Endothelial cell of umbilical vein (primary cell): ENCODE measurements around the gene AKAP13. TPM values are rescaled to one million over a fixed set of nuclear protein-coding genes. Genes with fewer than 3 reads are reported as not detected.

ENCODE experiments used
- BruUV-seq: library from RNA; stranded (reverse); fragments of 400-500 nt; replicated peaks from 2 replicates; lab custom pipeline; 2021; lab: Mats Ljungman, UMichigan
- CTCF ChIA-PET: fragments of 300-600, 350-600 bp; sonication (Branson Sonifier 250); formaldehyde crosslinking; loops from one replicate; lab custom pipeline; 2021; ENCODE audit warnings: antibody characterized with exemption, inconsistent platforms; lab: Charles Lee
- POLR2A ChIA-PET: fragments of 300-600, 350-600 bp; sonication (Branson Sonifier 250); formaldehyde crosslinking; loops from one replicate; lab custom pipeline; 2021; ENCODE audit warnings: antibody characterized with exemption, inconsistent platforms; lab: Charles Lee
- DNase-seq: peaks from one replicate; pipeline ENCODE4 v3.0.0-alpha.2; 2011; ENCODE audit warnings: low read depth, low spot score
- FAIRE-seq: peaks from 2 replicates; lab custom pipeline; 2011; peaks lifted over from hg19 to GRCh38; lab: Jason Lieb, UNC
- H2AFZ ChIP-seq: 2 replicates; pipeline ENCODE4 v1.6.0; 2012; ENCODE audit warnings: low read depth, low read length, control low read depth, inconsistent platforms
- H3K27ac ChIP-seq: 2 replicates; pipeline ENCODE4 v1.5.1; 2011; ENCODE audit warnings: low read depth, mild to moderate bottlenecking, control low read depth, low read length, moderate library complexity; ENCODE audit not compliant: insufficient read depth
- H3K27me3 ChIP-seq, 2 experiments: 2 replicates each; pipeline versions ENCODE4 v1.6.0 to v1.6.1; 2011; ENCODE audit warnings: low read length in 2 of 2, mixed read lengths in 1 of 2; ENCODE audit not compliant: control insufficient read depth in 2 of 2, insufficient read depth in 2 of 2
- H3K36me3 ChIP-seq, 2 experiments: 2 replicates in 1 of 2; 3 replicates in 1 of 2; pipeline ENCODE4 v1.5.1; 2011; ENCODE audit warnings: low read length in 2 of 2, mild to moderate bottlenecking in 1 of 2, moderate library complexity in 1 of 2; ENCODE audit not compliant: control insufficient read depth in 2 of 2, insufficient read depth in 2 of 2; ENCODE audit errors: extremely low read depth in 1 of 2
- H3K4me1 ChIP-seq: 3 replicates; pipeline ENCODE4 v1.5.1; 2011; ENCODE audit warnings: mild to moderate bottlenecking, low read length; ENCODE audit not compliant: control insufficient read depth, insufficient read depth; ENCODE audit errors: extremely low read depth
- H3K4me2 ChIP-seq: 2 replicates; pipeline ENCODE4 v1.6.1; 2011; ENCODE audit warnings: low read length, control low read depth, mixed read lengths; ENCODE audit not compliant: insufficient read depth
- H3K4me3 ChIP-seq, 3 experiments: fragments of 200-600 bp in 1 of 3; sonication (generic), shearing (Covaris generic) in 1 of 3; replicated peaks in 1 of 3; 2 replicates each; pipeline ENCODE4 v1.5.1; 2011 to 2016; ENCODE audit warnings: control low read depth in 3 of 3, low read length in 3 of 3, mild to moderate bottlenecking in 2 of 3, inconsistent platforms in 1 of 3, low read depth in 1 of 3, moderate library complexity in 1 of 3; ENCODE audit not compliant: insufficient read depth in 1 of 3
- H3K79me2 ChIP-seq: 2 replicates; pipeline ENCODE4 v1.6.0; 2012; ENCODE audit warnings: low read length, inconsistent platforms; ENCODE audit not compliant: control insufficient read depth, insufficient read depth
- H3K9ac ChIP-seq: replicated peaks from 2 replicates; pipeline ENCODE3; 2011; ENCODE audit warnings: low read length, control low read depth; ENCODE audit not compliant: insufficient read depth; ENCODE audit errors: extremely low read depth
- H3K9me1 ChIP-seq: replicated peaks from 3 replicates; pipeline ENCODE4 v1.6.0; 2011; ENCODE audit warnings: mild to moderate bottlenecking, low read length; ENCODE audit not compliant: control insufficient read depth, insufficient read depth; ENCODE audit errors: extremely low read depth
- H3K9me3 ChIP-seq: replicated peaks from 2 replicates; pipeline ENCODE4 v1.5.1; 2012; ENCODE audit warnings: low read length, inconsistent platforms; ENCODE audit not compliant: control insufficient read depth, insufficient read depth
- H4K20me1 ChIP-seq: replicated peaks from 2 replicates; pipeline ENCODE3; 2011; ENCODE audit warnings: mild to moderate bottlenecking, low read length; ENCODE audit not compliant: control insufficient read depth, insufficient read depth; ENCODE audit errors: extremely low read depth
- EZH2 ChIP-seq: IDR thresholded peaks from 2 replicates; pipeline ENCODE4 v1.6.1; 2012; ENCODE audit warnings: borderline replicate concordance, low read depth, mild to moderate bottlenecking, moderate library complexity, low read length, inconsistent platforms; ENCODE audit not compliant: severe bottlenecking
- FOS ChIP-seq: IDR thresholded peaks from 2 replicates; pipeline ENCODE4 v1.6.1; 2011; ENCODE audit warnings: mild to moderate bottlenecking, low read length, moderate library complexity, borderline replicate concordance; ENCODE audit not compliant: insufficient read depth
- GATA2 ChIP-seq: IDR thresholded peaks from 2 replicates; pipeline ENCODE4 v1.7.0; 2011; ENCODE audit warnings: low read depth, mild to moderate bottlenecking, moderate library complexity, mixed read lengths, low read length; ENCODE audit not compliant: insufficient read length, insufficient read depth
- JUN ChIP-seq: IDR thresholded peaks from 2 replicates; pipeline ENCODE4 v1.6.1; 2011; ENCODE audit warnings: borderline replicate concordance, low read depth; ENCODE audit not compliant: insufficient read length, insufficient read depth
- MYC ChIP-seq: IDR thresholded peaks from one replicate; pipeline ENCODE4 v1.6.1; 2011; ENCODE audit warnings: mild to moderate bottlenecking, low read depth, low read length
- POLR2A ChIP-seq: IDR thresholded peaks from 2 replicates; pipeline ENCODE4 v1.6.1; 2012; ENCODE audit warnings: low read depth, mild to moderate bottlenecking, control low read depth, low read length
- POLR2AphosphoS5 ChIP-seq: IDR thresholded peaks from 2 replicates; pipeline ENCODE4 v1.6.1; 2012; ENCODE audit warnings: low read depth, mild to moderate bottlenecking, control low read depth, low read length, moderate library complexity; ENCODE audit not compliant: insufficient read depth
- dilution Hi-C: fragments of 300-500 bp; cut with MboI; formaldehyde crosslinking; loops from one replicate; pipeline ENCODE4 v1.15.0; 2019; ENCODE audit warnings: low sequenced_read_pairs; ENCODE audit not compliant: extremely low pct_ligation_motif_present
- intact Hi-C: fragments of 100-400 bp; cut with micrococcal nuclease; formaldehyde crosslinking; loops from one replicate; pipeline ENCODE4 v1.10.0; 2022
- polyA plus RNA-seq, 4 experiments: library from polyadenylated mRNA; depleted of rRNA in 3 of 4; stranded (reverse) in 3 of 4; unstranded in 1 of 4; fragments of >200 nt; gene quantifications; 2 replicates each; pipeline versions ENCODE4 v1.2.1 to v1.2.3, GENCODE V29; 2011 to 2012; ENCODE audit warnings: missing spikeins in 1 of 4
- total RNA-seq: library from RNA; stranded (reverse); gene quantifications from 2 replicates; pipeline ENCODE4 v1.2.3, GENCODE V29; 2021
- TF ChIP-seq, protein P1 (sequence below): IDR thresholded peaks from 2 replicates; pipeline ENCODE4 v1.6.1; 2011; ENCODE audit not compliant: insufficient read depth, insufficient read length
- TF ChIP-seq, protein P2 (sequence below), 2 donors: IDR thresholded peaks; 1 replicate in 1 of 2; 2 replicates in 1 of 2; pipeline ENCODE4 v1.5.1; 2011; ENCODE audit warnings: low read length in 2 of 2, mild to moderate bottlenecking in 2 of 2, moderate library complexity in 2 of 2, control low read depth in 1 of 2, inconsistent platforms in 1 of 2, low read depth in 1 of 2; ENCODE audit not compliant: insufficient read depth in 1 of 2; ENCODE audit errors: extremely low read depth in 1 of 2

AKAP13 gene
- total and polyA plus RNA-seq, 2 donors (not counting 3 experiments of a cell fraction or from before 2014, with no cell fraction given) = 22.8 to 87.8 TPM

DNA sequence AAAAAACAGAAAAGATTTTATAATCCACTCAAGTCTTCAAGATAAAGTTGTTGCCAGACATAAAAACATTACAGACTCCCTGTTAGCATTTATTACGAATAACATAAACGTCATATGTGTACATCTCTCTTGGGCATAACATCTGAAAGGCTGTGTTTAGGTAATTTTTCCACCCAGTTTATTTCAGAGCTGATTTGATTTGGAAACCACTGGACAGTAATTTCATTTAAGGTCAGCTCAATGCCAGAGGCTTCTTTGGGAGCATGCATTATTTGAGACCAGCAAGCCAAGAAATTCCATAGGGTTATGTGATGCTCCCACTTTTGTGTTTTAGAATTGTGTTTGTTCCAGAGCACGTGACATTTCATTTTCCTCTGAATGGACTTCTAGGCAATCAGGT, 196.0 kb downstream of the AKAP13 start:
- intact Hi-C loops = no loop called here
- H3K4me3 ChIP-seq = no peak overlapping the region
- H3K9ac ChIP-seq = no peak overlapping the region
- no peak overlapping the region for H3K4me2 ChIP-seq
- peaks cover 28% of the 10 kb centered on the region for H3K4me1 ChIP-seq
- peaks cover 10% of the 10 kb centered on the region for H3K79me2 ChIP-seq
- POLR2A ChIA-PET = no interaction called here
- dilution Hi-C loops = no loop called here
- no peaks in the 10 kb centered on the region for H3K9me3 ChIP-seq
- H4K20me1 ChIP-seq = no peaks in the 10 kb centered on the region
- H2AFZ ChIP-seq = no peak overlapping the region
- H3K27ac ChIP-seq = no peak overlapping the region
- no TSS peak for BruUV-seq
- no peaks in the 10 kb centered on the region for H3K27me3 ChIP-seq
- CTCF ChIA-PET = interaction anchor here (0.8 to 2.3 kb wide), 7 partner anchors 10 to 280 kb away, joined by 3 to 8 read pairs (median 4); no protein-coding TSS in a partner anchor
- peaks cover 2% of the 10 kb centered on the region in 2 experiments for H3K36me3 ChIP-seq
- TF ChIP-seq, protein P1, sequence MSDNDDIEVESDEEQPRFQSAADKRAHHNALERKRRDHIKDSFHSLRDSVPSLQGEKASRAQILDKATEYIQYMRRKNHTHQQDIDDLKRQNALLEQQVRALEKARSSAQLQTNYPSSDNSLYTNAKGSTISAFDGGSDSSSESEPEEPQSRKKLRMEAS = no peak
- TF ChIP-seq POLR2AphosphoS5 (no peak), JUN (no peak), POLR2A (no peak), GATA2 (no peak), EZH2 (no peak), MYC (no peak), FOS (no peak)
- TF ChIP-seq, protein P2, sequence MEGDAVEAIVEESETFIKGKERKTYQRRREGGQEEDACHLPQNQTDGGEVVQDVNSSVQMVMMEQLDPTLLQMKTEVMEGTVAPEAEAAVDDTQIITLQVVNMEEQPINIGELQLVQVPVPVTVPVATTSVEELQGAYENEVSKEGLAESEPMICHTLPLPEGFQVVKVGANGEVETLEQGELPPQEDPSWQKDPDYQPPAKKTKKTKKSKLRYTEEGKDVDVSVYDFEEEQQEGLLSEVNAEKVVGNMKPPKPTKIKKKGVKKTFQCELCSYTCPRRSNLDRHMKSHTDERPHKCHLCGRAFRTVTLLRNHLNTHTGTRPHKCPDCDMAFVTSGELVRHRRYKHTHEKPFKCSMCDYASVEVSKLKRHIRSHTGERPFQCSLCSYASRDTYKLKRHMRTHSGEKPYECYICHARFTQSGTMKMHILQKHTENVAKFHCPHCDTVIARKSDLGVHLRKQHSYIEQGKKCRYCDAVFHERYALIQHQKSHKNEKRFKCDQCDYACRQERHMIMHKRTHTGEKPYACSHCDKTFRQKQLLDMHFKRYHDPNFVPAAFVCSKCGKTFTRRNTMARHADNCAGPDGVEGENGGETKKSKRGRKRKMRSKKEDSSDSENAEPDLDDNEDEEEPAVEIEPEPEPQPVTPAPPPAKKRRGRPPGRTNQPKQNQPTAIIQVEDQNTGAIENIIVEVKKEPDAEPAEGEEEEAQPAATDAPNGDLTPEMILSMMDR (IDR thresholded peaks at IDR 0.05; ENCODE audit: extremely low read depth in 1 of 2, insufficient read depth in 1 of 2, low read depth in 1 of 2, low read length in 2 of 2) = no peak
- no peaks in the 10 kb centered on the region for H3K9me1 ChIP-seq
- DNase-seq = no peak
- no peak for FAIRE-seq
